HepG2 (cell line): ENCODE results near the gene BARX2. TPM values are rescaled to one million over a fixed set of nuclear protein-coding genes. Genes with fewer than 3 reads are reported as not detected.

Experiments used
- ATAC-seq: fragments of 200-7000 bp; cut with Tn5 transposase; 3 replicates; pipeline ENCODE4 v1.9.1; 2020; ENCODE audit warnings: mild to moderate bottlenecking, moderate library complexity
- BruUV-seq: library from RNA; stranded (reverse); fragments of 400-500 nt; replicated peaks from 2 replicates; lab custom pipeline; 2021; lab: Mats Ljungman, UMichigan
- CTCF ChIA-PET: fragments of 300-600 bp; formaldehyde crosslinking; extraction: SDS; loops from one replicate; lab custom pipeline; 2021; ENCODE audit warnings: low total read pairs, inconsistent platforms, low intra/inter-chr PET ratio; lab: Yijun Ruan, JAX
- POLR2A ChIA-PET: fragments of 350-600 bp; sonication (Branson Sonifier 250); formaldehyde crosslinking; loops from one replicate; lab custom pipeline; 2020; ENCODE audit warnings: antibody characterized with exemption, inconsistent platforms; lab: Yijun Ruan, JAX
- DNase-seq: peaks from one replicate; pipeline ENCODE4 v3.0.0-alpha.2; 2015; ENCODE audit warnings: low spot score
- FAIRE-seq: peaks from 3 replicates; lab custom pipeline; 2011; peaks lifted over from hg19 to GRCh38; lab: Jason Lieb, UNC
- H2AFZ ChIP-seq: one replicate; pipeline ENCODE4 v1.6.1; 2011; ENCODE audit warnings: low read length, inconsistent platforms
- H3K27ac ChIP-seq: fragments of 300-600 bp; 3 replicates; pipeline ENCODE4 v1.8.0; 2011; ENCODE audit warnings: mixed run types, mild to moderate bottlenecking, mixed read lengths, low read length, inconsistent platforms; ENCODE audit not compliant: insufficient read depth; ENCODE audit errors: extremely low read length
- H3K27me3 ChIP-seq, 2 experiments: fragments of 200-600 bp in 1 of 2; 2 replicates in 1 of 2; 3 replicates in 1 of 2; pipeline versions ENCODE4 v1.6.0 to v1.8.0; 2011; ENCODE audit warnings: low read length in 2 of 2, mild to moderate bottlenecking in 2 of 2, moderate library complexity in 2 of 2, inconsistent platforms in 1 of 2; ENCODE audit not compliant: insufficient read depth in 2 of 2, control insufficient read depth in 1 of 2
- H3K36me3 ChIP-seq, 2 experiments: fragments of 200-600 bp in 1 of 2; replicated peaks in 1 of 2; 2 replicates in 1 of 2; 3 replicates in 1 of 2; pipeline versions ENCODE4 v1.5.1 to v1.8.0; 2011; ENCODE audit warnings: low read length in 2 of 2, inconsistent platforms in 1 of 2; ENCODE audit not compliant: insufficient read depth in 2 of 2, control insufficient read depth in 1 of 2
- H3K4me1 ChIP-seq: 2 replicates; pipeline ENCODE4 v1.5.1; 2012; ENCODE audit warnings: low read length, inconsistent platforms; ENCODE audit not compliant: insufficient read depth
- H3K4me2 ChIP-seq: 2 replicates; pipeline ENCODE4 v1.6.0; 2011; ENCODE audit warnings: low read depth, low read length, inconsistent platforms
- H3K4me3 ChIP-seq, 3 experiments: fragments of 200-600 bp in 1 of 3; sonication (generic), shearing (Covaris generic) in 1 of 3; replicated peaks in 1 of 3; 2 replicates each; pipeline ENCODE4 v1.5.1; 2011 to 2016; ENCODE audit warnings: low read length in 3 of 3, inconsistent platforms in 2 of 3, low read depth in 2 of 3, mild to moderate bottlenecking in 2 of 3, control low read depth in 1 of 3, mixed read lengths in 1 of 3; ENCODE audit not compliant: insufficient read depth in 1 of 3
- H3K79me2 ChIP-seq: one replicate; pipeline ENCODE4 v1.6.1; 2011; ENCODE audit warnings: low read length, inconsistent platforms; ENCODE audit not compliant: insufficient read depth
- H3K9ac ChIP-seq: 2 replicates; pipeline ENCODE4 v1.6.0; 2011; ENCODE audit warnings: mild to moderate bottlenecking, low read depth, low read length, inconsistent platforms; ENCODE audit not compliant: insufficient read depth
- H3K9me3 ChIP-seq: 2 replicates; pipeline ENCODE4 v1.5.1; 2012; ENCODE audit warnings: mild to moderate bottlenecking, low read length
- H4K20me1 ChIP-seq: 2 replicates; pipeline ENCODE4 v1.6.0; 2011; ENCODE audit warnings: inconsistent platforms, mild to moderate bottlenecking, low read length, moderate library complexity; ENCODE audit not compliant: insufficient read depth
- CBX5 ChIP-seq: sonication (generic); formaldehyde crosslinking; IDR thresholded peaks from 2 replicates; pipeline ENCODE4 v1.4.0; 2020; ENCODE audit warnings: missing genetic modification reagents, borderline replicate concordance
- KLF12 ChIP-seq: sonication (generic); formaldehyde crosslinking; IDR thresholded peaks from 2 replicates; pipeline ENCODE4 v1.4.0; 2020; ENCODE audit warnings: missing genetic modification reagents, borderline replicate concordance
- NFE2L1 ChIP-seq: sonication (generic); formaldehyde crosslinking; IDR thresholded peaks from 2 replicates; pipeline ENCODE4 v1.4.0; 2020; ENCODE audit warnings: missing genetic modification reagents, mild to moderate bottlenecking, borderline replicate concordance
- NR1H2 ChIP-seq: sonication (generic); formaldehyde crosslinking; IDR thresholded peaks from 2 replicates; pipeline ENCODE4 v1.8.1; 2022; ENCODE audit warnings: low read depth, missing genetic modification reagents, borderline replicate concordance
- POLR2AphosphoS5 ChIP-seq: IDR thresholded peaks from 2 replicates; pipeline ENCODE4 v1.6.1; 2012; ENCODE audit warnings: low read depth, low read length
- XBP1 ChIP-seq: sonication (generic); formaldehyde crosslinking; IDR thresholded peaks from 2 replicates; pipeline ENCODE4 v1.5.0; 2020; ENCODE audit warnings: missing genetic modification reagents
- ZFP62 ChIP-seq: sonication (generic); formaldehyde crosslinking; IDR thresholded peaks from 2 replicates; pipeline ENCODE4 v1.4.0; 2020; ENCODE audit warnings: missing genetic modification reagents
- ZNF282 ChIP-seq: fragments of 450-650 bp; IDR thresholded peaks from 2 replicates; pipeline ENCODE4 v1.6.1; 2018; ENCODE audit not compliant: partially characterized antibody
- ZNF292 ChIP-seq: sonication (generic); formaldehyde crosslinking; IDR thresholded peaks from 2 replicates; pipeline ENCODE4 v1.8.1; 2022; ENCODE audit warnings: mild to moderate bottlenecking, low read depth, missing genetic modification reagents, borderline replicate concordance
- ZNF354B ChIP-seq: sonication (generic); formaldehyde crosslinking; IDR thresholded peaks from 2 replicates; pipeline ENCODE4 v1.8.0; 2022; ENCODE audit warnings: mild to moderate bottlenecking, missing genetic modification reagents
- ZNF564 ChIP-seq: sonication (generic); formaldehyde crosslinking; IDR thresholded peaks from 2 replicates; pipeline ENCODE4 v1.8.1; 2023; ENCODE audit warnings: mild to moderate bottlenecking, missing genetic modification reagents
- ZNF576 ChIP-seq: sonication (generic); formaldehyde crosslinking; IDR thresholded peaks from 2 replicates; pipeline ENCODE4 v1.4.0; 2020; ENCODE audit warnings: mild to moderate bottlenecking, missing genetic modification reagents
- ZSCAN21 ChIP-seq: sonication (generic); formaldehyde crosslinking; IDR thresholded peaks from 2 replicates; pipeline ENCODE4 v1.8.0; 2022; ENCODE audit warnings: mild to moderate bottlenecking, missing genetic modification reagents, moderate library complexity, borderline replicate concordance
- ZSCAN5A ChIP-seq: sonication (generic); formaldehyde crosslinking; IDR thresholded peaks from 2 replicates; pipeline ENCODE4 v1.8.0; 2022; ENCODE audit warnings: mild to moderate bottlenecking, missing genetic modification reagents, borderline replicate concordance
- WGBS: methylation state at CpG from one replicate; pipeline ENCODE4 v1.1.6; 2017; ENCODE audit warnings: low lambda C conversion rate; 5-methylcytosine and 5-hydroxymethylcytosine counted together
- in situ Hi-C: cut with HindIII; loops from 2 replicates; pipeline ENCODE4 v1.10.0; 2017; ENCODE audit warnings: low pct_unique_long_range_greater_than_20kb; ENCODE audit not compliant: extremely low pct_ligation_motif_present
- intact Hi-C: fragments of 100-400 bp; cut with micrococcal nuclease; formaldehyde crosslinking; loops from one replicate; pipeline ENCODE4 v1.10.0; 2022; ENCODE audit not compliant: unreplicated experiment
- polyA plus RNA-seq, 8 experiments: library from polyadenylated mRNA; depleted of rRNA in 3 of 8; stranded (reverse) in 7 of 8; unstranded in 1 of 8; fragments of >200 nt; fragmentation: Illumina TruSeq in 4 of 8; extraction: Trizol in 4 of 8; gene quantifications; 2 replicates each; pipeline versions ENCODE4 v1.2.1 to v1.2.3, GENCODE V29; 2011 to 2016; ENCODE audit warnings: low read depth in 4 of 8, missing spikeins in 1 of 8, mixed read lengths in 1 of 8; ENCODE audit not compliant: insufficient read depth in 1 of 8
- total RNA-seq, 5 experiments: library from RNA; depleted of rRNA; stranded (reverse); fragments of >200 nt; fragmentation: Illumina TruSeq; extraction: Trizol; gene quantifications; 2 replicates each; pipeline ENCODE4 v1.2.3, GENCODE V29; 2016; ENCODE audit warnings: low read depth in 1 of 5
- TF ChIP-seq, protein P1 (sequence below): sonication (generic); formaldehyde crosslinking; IDR thresholded peaks from 2 replicates; pipeline ENCODE4 v1.5.0; 2020; ENCODE audit warnings: missing genetic modification reagents

The BARX2 gene
- total and polyA plus RNA-seq, 2 of the 13 experiments (the other 11 are each of a cell fraction or from before 2014, with no cell fraction given): not detected

- FAIRE-seq (no peak), DNase-seq (no peak), ATAC-seq (no peak)
- H3K27me3 ChIP-seq: peaks cover 2 to 37% of the 10 kb centered on the region in 2 experiments; a peak in 3 of 5 replicates
- H3K4me2 ChIP-seq: no peak overlapping the region
- H3K4me3 ChIP-seq: no peak overlapping the region
- no peaks in the 10 kb centered on the region for H3K9me3 ChIP-seq
- intact Hi-C loops: no loop called here
- H3K36me3 ChIP-seq: no peaks in the 10 kb centered on the region
- ChIA-PET POLR2A (no interaction called here), CTCF (no interaction called here)
- TF ChIP-seq CBX5 (no peak), ZSCAN5A (CRISPR knock-in tag) (no peak), NFE2L1 (CRISPR knock-in tag) (no peak), ZNF292 (CRISPR knock-in tag) (no peak), ZNF576 (CRISPR knock-in tag) (no peak), XBP1 (CRISPR knock-in tag) (no peak), ZFP62 (CRISPR knock-in tag) (no peak), ZSCAN21 (CRISPR knock-in tag) (no peak), ZNF564 (CRISPR knock-in tag) (no peak), POLR2AphosphoS5 (no peak), NR1H2 (CRISPR knock-in tag) (no peak), ZNF282 (no peak), ZNF354B (CRISPR knock-in tag) (no peak), KLF12 (CRISPR knock-in tag) (no peak)
- TF ChIP-seq, protein P1, sequence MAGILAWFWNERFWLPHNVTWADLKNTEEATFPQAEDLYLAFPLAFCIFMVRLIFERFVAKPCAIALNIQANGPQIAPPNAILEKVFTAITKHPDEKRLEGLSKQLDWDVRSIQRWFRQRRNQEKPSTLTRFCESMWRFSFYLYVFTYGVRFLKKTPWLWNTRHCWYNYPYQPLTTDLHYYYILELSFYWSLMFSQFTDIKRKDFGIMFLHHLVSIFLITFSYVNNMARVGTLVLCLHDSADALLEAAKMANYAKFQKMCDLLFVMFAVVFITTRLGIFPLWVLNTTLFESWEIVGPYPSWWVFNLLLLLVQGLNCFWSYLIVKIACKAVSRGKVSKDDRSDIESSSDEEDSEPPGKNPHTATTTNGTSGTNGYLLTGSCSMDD: no peak
- WGBS: 3% methylated on average over 3 of the region's 3 CpGs
- H3K79me2 ChIP-seq: no peaks in the 10 kb centered on the region
- BruUV-seq: no TSS peak
- H3K4me1 ChIP-seq: no peaks in the 10 kb centered on the region
- in situ Hi-C loops: no loop called here
- no peaks in the 10 kb centered on the region for H4K20me1 ChIP-seq
- no peak overlapping the region for H3K27ac ChIP-seq
- H3K9ac ChIP-seq: no peak overlapping the region
- H2AFZ ChIP-seq: no peak overlapping the region
These were observed 7.4 kb downstream of the BARX2 start for GRCh38 chr11:129383060-129383459.
